NCI-H526 (cell line): ENCODE data around the gene CD302.
"Not testable (repeated sequence)": the region's sequence is repeated elsewhere in the genome, so short reads cannot be mapped to it uniquely, and the experiment has no call there.

Experiments used
- DNase-seq, 2 experiments: peaks; one replicate each; lab custom pipeline; 2025; lab: John Stamatoyannopoulos, UW

The CD302 gene

GRCh38 chr2:159750873-159751272 lies 47.1 kb downstream of the CD302 start:
- no peak for DNase-seq

GRCh38 chr2:159748089-159748488 lies 49.9 kb downstream of the CD302 start:
- DNase-seq = no peak

DNA sequence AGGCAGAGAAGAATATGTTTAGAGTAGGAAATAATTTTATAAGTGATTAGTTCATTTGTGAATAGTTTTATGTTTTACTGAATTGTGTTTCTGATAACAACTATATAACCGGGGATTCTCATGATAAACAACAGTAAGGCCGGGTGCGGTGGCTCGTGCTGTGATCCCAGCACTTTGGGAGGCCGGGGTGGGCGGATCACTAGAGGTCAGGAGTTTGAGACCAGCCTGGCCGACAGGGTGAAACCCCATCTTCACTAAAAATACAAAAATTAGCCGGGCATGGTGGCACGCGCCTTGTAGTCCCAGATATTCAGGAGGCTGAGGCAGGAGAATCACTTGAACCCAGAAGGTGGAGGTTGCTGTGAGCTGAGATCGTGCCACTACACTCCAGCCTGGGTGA lies 52.8 kb downstream of the CD302 start:
- not testable (repeated sequence) for DNase-seq

DNA sequence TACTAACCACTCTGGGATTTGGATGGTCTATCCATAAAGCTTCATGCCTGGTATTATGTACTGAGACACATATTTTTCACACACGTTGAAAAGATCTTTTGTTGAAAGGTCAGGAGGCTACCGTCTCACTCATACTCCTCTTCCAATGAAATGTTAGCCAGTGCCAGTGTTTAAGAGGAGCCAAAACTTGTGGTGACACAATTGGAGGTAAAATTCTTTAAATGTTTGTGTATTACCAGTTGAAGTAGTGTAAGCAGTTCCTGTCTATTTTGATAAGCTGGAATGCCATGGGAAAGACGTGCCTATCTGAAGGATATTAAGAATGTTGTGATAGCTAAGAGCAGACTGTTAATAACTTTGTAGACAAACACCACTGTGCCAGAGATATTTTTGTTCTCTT lies 53.6 kb downstream of the CD302 start:
- DNase-seq = no peak

DNA sequence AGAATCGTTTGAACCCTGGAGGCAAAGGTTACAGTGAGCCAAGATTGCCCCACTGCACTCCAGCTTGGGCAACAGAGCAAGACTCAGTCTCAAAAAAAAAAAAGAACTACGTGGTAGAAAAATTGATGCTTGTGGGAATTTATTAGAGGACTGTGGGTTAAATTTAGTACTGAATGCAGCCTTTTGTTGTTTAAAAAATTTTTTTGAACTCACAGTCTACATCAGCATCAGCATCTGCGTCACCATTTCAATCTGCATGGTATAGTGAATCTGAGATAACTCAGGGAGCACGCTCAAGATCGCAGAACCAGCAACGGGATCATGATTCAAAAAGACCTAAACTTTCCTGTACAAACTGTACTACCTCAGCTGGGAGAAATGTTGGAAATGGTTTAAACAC lies 55.2 kb downstream of the CD302 start:
- no peak for DNase-seq

DNA sequence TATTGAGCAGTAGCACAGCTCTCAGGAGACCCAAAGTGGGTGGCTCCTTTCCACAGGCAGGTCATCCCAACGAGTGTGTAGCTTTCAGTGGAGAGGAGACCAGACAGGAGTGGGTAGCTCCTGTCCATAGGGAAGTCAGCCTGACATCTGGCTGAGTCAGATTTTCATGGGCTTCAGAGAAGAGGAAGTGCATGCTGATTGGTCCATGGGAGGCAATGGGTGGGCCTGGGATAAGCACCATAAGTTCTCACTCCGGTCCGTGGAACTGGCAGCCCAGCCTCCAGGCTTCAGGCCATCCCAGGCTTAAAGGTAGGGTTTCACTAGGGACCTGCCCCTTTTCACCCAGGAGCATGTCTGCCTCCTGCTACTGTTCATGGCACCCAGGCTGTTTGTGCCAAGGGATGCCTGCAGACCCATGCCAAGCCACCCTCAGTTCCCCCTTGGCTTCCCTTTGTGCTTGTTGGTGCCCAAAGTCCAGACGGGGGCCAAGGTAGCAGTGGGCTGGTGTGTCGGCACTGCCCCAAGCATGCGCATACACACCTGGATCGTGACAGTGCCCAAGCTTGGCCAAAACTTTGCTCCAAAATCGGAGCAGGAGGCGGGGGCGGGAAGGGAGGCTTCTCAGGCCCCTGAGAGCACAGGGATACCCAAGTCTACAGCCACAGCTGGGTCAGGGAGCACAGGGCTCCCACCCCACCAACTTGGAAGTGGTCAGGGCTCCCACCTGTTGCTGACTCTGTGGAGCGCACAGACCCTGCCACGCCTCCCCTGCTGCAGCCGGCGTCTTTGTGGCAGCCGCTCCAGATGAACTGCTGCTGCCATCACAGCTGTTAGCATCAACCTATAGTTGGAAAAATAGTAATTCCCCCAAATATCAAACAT lies 59.3 kb downstream of the CD302 start:
- no peak for DNase-seq

DNA sequence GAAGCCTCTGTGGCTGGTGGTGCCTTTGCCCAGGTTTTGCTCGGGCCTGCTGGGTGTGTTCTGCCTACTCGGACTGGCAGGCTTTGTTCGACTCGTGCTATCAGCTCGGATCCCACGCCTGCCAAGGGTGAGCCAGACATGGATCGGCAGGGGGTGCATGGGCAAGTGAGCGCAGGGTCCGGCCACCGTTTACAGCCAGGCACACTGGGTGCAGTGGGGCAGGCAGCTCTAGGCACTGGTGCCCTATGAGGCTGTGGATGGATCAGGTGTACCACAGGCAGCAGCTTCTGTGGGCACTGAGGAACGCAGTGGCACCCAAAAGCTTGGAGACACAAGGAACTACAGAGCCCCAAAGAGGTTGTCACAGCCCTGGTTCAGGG lies 60.1 kb downstream of the CD302 start:
- DNase-seq = no peak

GRCh38 chr2:159737292-159737916 lies 60.6 kb downstream of the CD302 start:
- no peak for DNase-seq

DNA sequence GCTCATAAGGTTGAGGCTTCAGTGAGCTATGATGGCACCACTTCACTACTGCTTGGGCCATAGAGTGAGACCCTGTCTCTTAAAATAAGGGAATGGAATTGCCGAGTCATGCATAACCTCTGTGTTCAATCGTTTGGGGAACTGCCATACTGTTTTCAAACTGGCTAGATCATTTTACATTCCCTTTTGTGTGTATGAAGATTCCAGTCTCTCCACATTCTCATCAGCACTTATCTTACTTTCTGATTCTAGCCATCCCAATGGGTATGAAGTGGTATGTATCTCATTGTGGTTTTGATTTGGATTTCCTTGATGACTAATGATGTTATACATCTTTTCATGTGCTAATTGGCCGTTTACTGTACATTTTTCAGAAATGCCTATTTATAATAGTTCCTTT lies 62.0 kb downstream of the CD302 start:
- no peak for DNase-seq

GRCh38 chr2:159735648-159736047 lies 62.4 kb downstream of the CD302 start:
- DNase-seq = no peak

DNA sequence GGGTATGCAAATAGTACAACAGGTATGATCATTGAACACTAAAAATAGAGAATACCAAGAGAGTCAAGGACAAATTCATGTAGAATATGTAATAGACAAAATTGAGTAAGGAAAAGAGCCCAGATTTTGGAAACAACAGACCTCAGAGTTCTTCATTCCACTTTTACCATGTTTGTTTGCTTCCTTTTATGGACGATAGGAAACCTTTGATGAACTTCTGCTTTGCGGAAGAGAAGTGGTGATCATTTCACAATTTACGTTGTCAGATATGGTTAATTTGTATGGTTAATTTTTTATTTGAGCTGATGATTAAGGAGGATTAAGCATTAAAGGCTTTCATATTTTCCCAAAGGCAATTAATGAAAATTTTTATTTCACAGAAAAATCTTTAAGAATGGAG lies 69.4 kb downstream of the CD302 start:
- DNase-seq = no peak

GRCh38 chr2:159725713-159726112 lies 72.3 kb downstream of the CD302 start:
- DNase-seq = no peak

- DNase-seq = not testable (repeated sequence)
Measured at GRCh38 chr2:159724795-159725572, 73.0 kb downstream of the CD302 start.

DNA sequence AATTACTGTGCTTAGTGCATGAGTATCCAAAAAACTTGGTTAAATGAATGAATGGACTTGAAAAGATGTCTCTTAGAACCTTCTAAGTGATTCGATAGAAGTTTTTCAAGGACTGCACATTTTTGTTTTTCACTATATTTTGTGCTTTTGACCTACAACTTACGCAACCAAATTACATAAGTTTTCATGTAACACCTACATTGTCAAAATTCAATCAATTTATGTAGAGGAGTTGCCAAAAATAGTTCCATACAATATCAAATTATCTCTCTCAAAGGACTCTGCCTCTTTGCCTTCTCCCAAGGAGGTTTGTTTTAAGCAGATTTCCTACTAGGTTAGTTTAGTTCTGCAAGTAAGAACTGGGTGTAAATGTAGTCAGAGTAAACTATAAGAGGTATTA lies 75.4 kb downstream of the CD302 start:
- DNase-seq = no peak

- DNase-seq = no peak
Measured at GRCh38 chr2:159720676-159721075, 77.3 kb downstream of the CD302 start.
